Stimulated activated naive B cell treated with anti-CD40 and anti-IgM and Interleukin-4, amounts not matched to agents 10 μg/mL and 1 μg/mL and 100 μg/mL, for 72 hours (primary cell): Measurements from ENCODE around the gene DOK6.
"Not testable (repeated sequence)": the region's sequence is repeated elsewhere in the genome, so short reads cannot be mapped to it uniquely, and the experiment has no call there.

Source experiments
- ATAC-seq, 2 donors: fragments of 150-1000 bp; cut with Tn5 transposase; replicated peaks; 2 replicates each; pipeline ENCODE4 v1.10.0; 2021; ENCODE audit warnings: moderate library complexity in 1 of 2
- DNase-seq: peaks from one replicate; pipeline ENCODE4 v3.0.0; 2021
- H3K27ac Mint-ChIP-seq: one replicate; pipeline ENCODE4 v1.8.0; 2022; ENCODE audit warnings: mild to moderate bottlenecking, mixed read lengths
- H3K27me3 Mint-ChIP-seq, 2 donors: one replicate each; pipeline ENCODE4 v1.8.0; 2022; ENCODE audit warnings: mixed read lengths in 2 of 2
- H3K36me3 Mint-ChIP-seq, 2 donors: one replicate each; pipeline ENCODE4 v1.8.0; 2022; ENCODE audit warnings: mixed read lengths in 2 of 2, mild to moderate bottlenecking in 1 of 2
- H3K4me1 Mint-ChIP-seq, 2 donors: one replicate each; pipeline ENCODE4 v1.8.0; 2022; ENCODE audit warnings: mixed read lengths in 2 of 2, mild to moderate bottlenecking in 1 of 2
- H3K4me3 Mint-ChIP-seq, 2 donors: one replicate each; pipeline ENCODE4 v1.8.0; 2022; ENCODE audit warnings: mild to moderate bottlenecking in 2 of 2, mixed read lengths in 2 of 2, moderate library complexity in 1 of 2
- H3K9me3 Mint-ChIP-seq, 2 donors: one replicate each; pipeline ENCODE4 v1.8.0; 2022; ENCODE audit warnings: mixed read lengths in 2 of 2, mild to moderate bottlenecking in 1 of 2

Gene DOK6

DNA sequence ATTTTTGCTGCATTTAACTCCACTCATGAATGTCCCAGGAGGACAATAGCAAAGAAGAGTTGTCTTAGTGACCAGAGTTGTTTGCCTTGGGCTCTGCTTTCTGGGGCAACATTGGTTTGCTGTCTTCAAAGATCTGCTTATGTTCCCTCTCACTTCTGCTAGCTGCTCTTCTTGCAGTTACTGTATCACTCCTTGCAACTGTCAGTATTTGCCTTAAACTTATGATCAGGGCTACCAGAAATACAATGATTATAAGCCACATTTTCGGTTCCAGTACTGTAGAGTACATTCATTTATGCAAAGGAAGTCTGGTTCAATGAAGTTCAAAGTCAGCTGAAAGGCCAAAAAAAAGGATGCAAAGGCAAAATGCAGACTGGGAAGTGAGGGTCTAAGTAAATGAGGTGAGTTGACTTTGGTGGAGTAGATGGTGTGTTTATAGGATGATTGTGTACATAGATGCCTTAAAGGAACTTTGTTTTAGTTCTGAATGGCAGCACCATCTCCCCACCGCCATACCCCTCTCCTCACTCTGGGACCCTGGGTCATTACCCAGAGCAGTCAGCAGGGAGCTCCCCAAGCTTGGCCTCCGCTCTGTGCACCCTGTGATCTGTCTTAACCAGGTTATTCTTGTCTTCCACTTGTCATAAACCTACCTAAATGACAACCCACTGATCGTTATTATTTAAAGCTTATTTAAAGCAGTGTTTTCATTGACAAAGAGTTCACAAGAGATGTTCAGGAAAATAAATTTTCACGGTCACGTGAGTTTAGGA is 236.0 kb downstream of the DOK6 start:
- Mint-ChIP-seq H3K9me3 (no peaks in the 10 kb centered on the region), H3K27ac (no peak overlapping the region), H3K36me3 (no peaks in the 10 kb centered on the region), H3K27me3 (no peaks in the 10 kb centered on the region), H3K4me3 (no peak overlapping the region), H3K4me1 (no peaks in the 10 kb centered on the region)
- no peak for DNase-seq
- peak in 1 of 2 donors; percentile 61 for ATAC-seq

GRCh38 chr18:69638056-69638455 is 237.4 kb downstream of the DOK6 start:
- Mint-ChIP-seq H3K27me3 (no peaks in the 10 kb centered on the region), H3K27ac (no peak overlapping the region), H3K4me1 (no peaks in the 10 kb centered on the region), H3K9me3 (no peaks in the 10 kb centered on the region), H3K36me3 (no peaks in the 10 kb centered on the region), H3K4me3 (no peak overlapping the region)
- DNase-seq (no peak), ATAC-seq (no peak)

- Mint-ChIP-seq H3K4me1 (no peaks in the 10 kb centered on the region), H3K9me3 (no peaks in the 10 kb centered on the region), H3K27ac (no peak overlapping the region), H3K4me3 (no peak overlapping the region), H3K27me3 (no peaks in the 10 kb centered on the region), H3K36me3 (no peaks in the 10 kb centered on the region)
- ATAC-seq (no peak), DNase-seq (no peak)
These were observed 247.0 kb downstream of the DOK6 start for GRCh38 chr18:69647702-69648101.

DNA sequence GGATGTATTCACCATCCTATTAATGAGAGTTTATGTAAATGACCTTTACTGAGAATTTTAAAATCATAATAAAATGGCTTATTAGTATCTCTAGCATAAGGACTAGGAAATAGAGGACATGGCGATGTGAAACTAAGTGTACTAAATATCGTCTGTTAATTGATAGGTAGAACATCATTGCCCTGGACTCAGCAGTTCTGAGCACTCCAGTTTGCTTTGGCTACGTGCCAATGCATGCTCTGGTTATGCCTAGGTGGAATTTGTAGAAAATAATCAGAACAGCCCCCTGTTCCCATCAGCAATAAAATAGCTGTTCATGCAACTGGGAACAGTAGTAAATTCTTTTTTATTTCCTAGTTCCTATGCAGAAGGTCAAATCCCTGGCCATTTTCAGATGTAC is 247.8 kb downstream of the DOK6 start:
- H3K9me3 Mint-ChIP-seq: no peaks in the 10 kb centered on the region
- H3K36me3 Mint-ChIP-seq: no peaks in the 10 kb centered on the region
- ATAC-seq (no peak), DNase-seq (no peak)
- no peaks in the 10 kb centered on the region for H3K27me3 Mint-ChIP-seq
- no peak overlapping the region for H3K27ac Mint-ChIP-seq
- H3K4me3 Mint-ChIP-seq: no peak overlapping the region
- no peaks in the 10 kb centered on the region for H3K4me1 Mint-ChIP-seq

DNA sequence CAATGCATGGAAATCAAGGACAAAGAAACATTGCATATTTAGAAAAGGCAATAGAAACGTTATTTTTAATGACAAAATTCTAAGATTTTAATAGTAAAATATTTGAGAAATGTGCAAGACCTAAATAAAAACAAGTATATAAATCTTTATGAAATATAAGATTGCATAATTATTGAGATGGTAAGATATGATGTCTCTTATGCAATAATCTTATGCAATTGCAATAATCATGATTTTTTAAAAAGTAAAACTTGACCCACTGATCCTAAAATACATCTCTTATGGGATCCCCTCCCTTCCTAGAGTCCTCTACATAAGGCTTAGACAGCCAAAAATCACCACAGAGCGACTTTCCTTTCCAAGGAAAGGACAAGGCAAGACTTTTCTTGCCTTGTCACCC is 249.0 kb downstream of the DOK6 start:
- Mint-ChIP-seq H3K27ac (no peak overlapping the region), H3K27me3 (no peaks in the 10 kb centered on the region), H3K9me3 (no peaks in the 10 kb centered on the region), H3K36me3 (no peaks in the 10 kb centered on the region), H3K4me3 (no peak overlapping the region), H3K4me1 (no peaks in the 10 kb centered on the region)
- ATAC-seq (no peak), DNase-seq (no peak)

- DNase-seq (no peak), ATAC-seq (no peak)
- Mint-ChIP-seq H3K27me3 (no peaks in the 10 kb centered on the region), H3K4me3 (no peak overlapping the region), H3K27ac (no peak overlapping the region), H3K9me3 (no peaks in the 10 kb centered on the region), H3K36me3 (no peaks in the 10 kb centered on the region), H3K4me1 (no peaks in the 10 kb centered on the region)
These were observed 250.6 kb downstream of the DOK6 start for GRCh38 chr18:69651243-69651642.

GRCh38 chr18:69655816-69656215 is 255.1 kb downstream of the DOK6 start:
- DNase-seq (no peak), ATAC-seq (no peak)
- H3K27ac Mint-ChIP-seq: no peak overlapping the region
- H3K36me3 Mint-ChIP-seq: no peaks in the 10 kb centered on the region
- no peaks in the 10 kb centered on the region for H3K27me3 Mint-ChIP-seq
- no peaks in the 10 kb centered on the region for H3K4me1 Mint-ChIP-seq
- no peaks in the 10 kb centered on the region for H3K9me3 Mint-ChIP-seq
- H3K4me3 Mint-ChIP-seq: no peak overlapping the region

DNA sequence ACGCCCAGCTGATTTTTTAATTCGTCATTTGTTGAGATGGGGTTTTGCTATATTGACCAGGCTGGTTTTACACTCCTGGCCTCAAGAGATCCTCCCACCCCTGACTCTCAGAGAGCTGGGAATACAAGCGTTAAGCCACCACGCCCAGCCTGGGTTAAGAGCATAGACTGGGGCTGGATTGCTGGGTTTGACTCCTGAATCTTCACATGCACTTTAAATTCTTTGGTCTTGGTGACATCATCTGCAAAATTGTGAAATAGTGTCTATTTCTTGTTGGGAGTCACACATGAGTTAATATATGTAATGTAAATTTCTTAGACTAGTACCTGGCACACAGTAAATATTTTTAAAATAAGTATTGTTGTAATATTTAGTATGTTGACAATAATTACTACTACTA is 257.4 kb downstream of the DOK6 start:
- Mint-ChIP-seq H3K27me3 (no peaks in the 10 kb centered on the region), H3K36me3 (no peaks in the 10 kb centered on the region), H3K4me1 (no peaks in the 10 kb centered on the region), H3K27ac (no peak overlapping the region), H3K4me3 (no peak overlapping the region), H3K9me3 (no peaks in the 10 kb centered on the region)
- DNase-seq (no peak), ATAC-seq (no peak)

- H3K4me3 Mint-ChIP-seq: no peak overlapping the region
These were observed 258.0 kb downstream of the DOK6 start for GRCh38 chr18:69658685-69659084.

DNA sequence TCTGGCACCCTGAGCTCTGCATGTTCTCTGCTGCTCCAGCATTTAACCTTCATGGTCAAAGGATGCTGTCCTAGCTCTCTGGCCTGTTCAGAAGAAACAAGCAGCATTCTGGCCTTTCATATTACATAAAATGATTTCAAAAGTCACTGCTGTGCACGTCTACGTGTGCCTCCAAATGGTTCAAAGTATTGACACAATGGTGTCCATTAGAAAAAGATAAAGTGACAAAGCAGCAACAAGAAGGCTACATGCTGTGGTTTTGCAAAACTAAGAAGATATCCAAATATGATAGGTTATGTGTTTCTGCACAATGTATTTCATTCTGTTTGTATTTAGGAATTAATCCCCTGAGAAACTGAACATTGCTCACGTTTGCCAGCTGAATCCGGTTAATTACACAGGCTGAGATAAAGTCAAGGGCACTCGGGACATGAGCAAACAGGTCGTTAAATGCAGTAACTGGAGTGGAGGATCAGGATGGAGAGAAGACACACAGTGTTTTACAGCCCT is 258.5 kb downstream of the DOK6 start:
- no peak overlapping the region for H3K4me3 Mint-ChIP-seq

More at GRCh38 chr18:69658685-69659084, 258.0 kb downstream of the DOK6 start:
- Mint-ChIP-seq H3K27ac (no peak overlapping the region), H3K9me3 (no peaks in the 10 kb centered on the region), H3K36me3 (no peaks in the 10 kb centered on the region), H3K27me3 (no peaks in the 10 kb centered on the region), H3K4me1 (no peaks in the 10 kb centered on the region)
- ATAC-seq (no peak), DNase-seq (no peak)

GRCh38 chr18:69662090-69662489 is 261.4 kb downstream of the DOK6 start:
- not testable (repeated sequence) for ATAC-seq

More for the DNA sequence above, 258.5 kb downstream of the DOK6 start:
- Mint-ChIP-seq H3K4me1 (no peaks in the 10 kb centered on the region), H3K36me3 (no peaks in the 10 kb centered on the region), H3K27me3 (no peaks in the 10 kb centered on the region), H3K9me3 (no peaks in the 10 kb centered on the region), H3K27ac (no peak overlapping the region)
- DNase-seq (no peak), ATAC-seq (no peak)

GRCh38 chr18:69664399-69664798 is 263.7 kb downstream of the DOK6 start:
- no peaks in the 10 kb centered on the region for H3K4me1 Mint-ChIP-seq
- H3K9me3 Mint-ChIP-seq: peaks cover 0 to 5% of the 10 kb centered on the region in 2 donors
- no peaks in the 10 kb centered on the region for H3K27me3 Mint-ChIP-seq
- DNase-seq: no peak
- no peak overlapping the region for H3K27ac Mint-ChIP-seq
- no peak overlapping the region for H3K4me3 Mint-ChIP-seq
- no peaks in the 10 kb centered on the region for H3K36me3 Mint-ChIP-seq
- no peak for ATAC-seq

More at GRCh38 chr18:69662090-69662489, 261.4 kb downstream of the DOK6 start:
- not testable (repeated sequence) for H3K4me1 Mint-ChIP-seq, H3K36me3 Mint-ChIP-seq, H3K9me3 Mint-ChIP-seq, H3K4me3 Mint-ChIP-seq, DNase-seq, H3K27ac Mint-ChIP-seq, H3K27me3 Mint-ChIP-seq

GRCh38 chr18:69674292-69674877 is 273.7 kb downstream of the DOK6 start:
- Mint-ChIP-seq H3K27me3 (no peaks in the 10 kb centered on the region), H3K27ac (no peak overlapping the region), H3K9me3 (no peaks in the 10 kb centered on the region), H3K4me3 (no peak overlapping the region), H3K36me3 (no peaks in the 10 kb centered on the region), H3K4me1 (no peaks in the 10 kb centered on the region)
- DNase-seq (no peak), ATAC-seq (peak in 1 of 2 donors; percentile 16)

DNA sequence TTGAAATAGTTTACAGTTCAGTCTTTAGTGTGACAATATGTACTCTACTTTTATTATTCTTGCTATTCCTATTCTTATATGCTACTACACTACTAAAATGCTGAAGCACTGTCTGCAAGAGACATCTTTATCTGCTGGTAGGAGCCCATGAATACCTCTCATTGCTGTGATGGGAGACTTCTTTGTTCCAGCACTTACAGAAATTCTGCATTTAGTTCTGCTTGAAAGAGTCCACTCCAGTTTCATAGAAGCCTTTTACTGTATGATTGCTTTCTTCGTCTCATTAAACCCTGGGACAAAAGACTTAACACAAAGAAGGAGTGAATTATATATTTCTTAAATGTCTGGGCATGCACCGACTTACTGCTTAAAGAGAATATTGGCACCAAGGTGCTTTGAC is 274.3 kb downstream of the DOK6 start:
- H3K9me3 Mint-ChIP-seq: no peaks in the 10 kb centered on the region
- H3K4me3 Mint-ChIP-seq: no peak overlapping the region
- DNase-seq: no peak
- no peak for ATAC-seq
- no peaks in the 10 kb centered on the region for H3K27me3 Mint-ChIP-seq
- H3K36me3 Mint-ChIP-seq: no peaks in the 10 kb centered on the region
- H3K4me1 Mint-ChIP-seq: no peaks in the 10 kb centered on the region
- no peak overlapping the region for H3K27ac Mint-ChIP-seq

DNA sequence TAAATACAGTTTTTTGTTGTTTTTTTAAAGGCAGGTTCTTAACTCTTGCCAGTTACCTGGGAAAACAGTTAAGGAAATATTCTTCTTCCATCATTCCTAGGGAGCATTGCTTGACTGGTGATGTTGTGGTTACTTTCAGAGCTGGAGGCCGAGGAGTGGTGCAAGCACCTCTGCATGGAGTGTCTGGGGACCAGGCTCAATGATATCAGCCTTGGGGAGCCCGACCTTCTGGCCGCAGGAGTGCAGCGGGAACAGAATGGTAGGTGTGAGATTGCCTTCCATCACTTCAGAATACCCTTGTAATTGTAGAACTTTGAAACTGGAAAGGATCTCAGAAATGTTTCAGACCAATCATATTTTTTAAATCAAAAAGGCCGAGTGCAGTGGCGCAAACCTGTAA is 276.9 kb downstream of the DOK6 start:
- H3K27ac Mint-ChIP-seq: no peak overlapping the region
- no peaks in the 10 kb centered on the region for H3K36me3 Mint-ChIP-seq
- ATAC-seq: no peak
- no peaks in the 10 kb centered on the region for H3K4me1 Mint-ChIP-seq
- no peaks in the 10 kb centered on the region for H3K9me3 Mint-ChIP-seq
- no peak overlapping the region for H3K4me3 Mint-ChIP-seq
- DNase-seq: no peak
- no peaks in the 10 kb centered on the region for H3K27me3 Mint-ChIP-seq
